Keratinocyte (primary cell): ENCODE data around the gene PCK2.

Source experiments
- EZH2 ChIP-seq: IDR thresholded peaks from one replicate; pipeline ENCODE4 v1.6.1; 2012; ENCODE audit warnings: inconsistent platforms, mild to moderate bottlenecking, low read length, moderate library complexity
- TF ChIP-seq, protein P1 (sequence below), 3 experiments: IDR thresholded peaks in 1 of 3; conservative IDR thresholded peaks in 1 of 3; optimal IDR thresholded peaks in 1 of 3; 2 replicates in 2 of 3; 3 replicates in 1 of 3; pipeline versions ENCODE3 to v1.5.1; 2011; ENCODE audit warnings: low read length in 3 of 3, mild to moderate bottlenecking in 3 of 3, moderate library complexity in 2 of 3, control low read depth in 1 of 3, inconsistent platforms in 1 of 3; ENCODE audit not compliant: insufficient read depth in 2 of 3; ENCODE audit errors: extremely low read depth in 1 of 3

GRCh38 chr14:24052656-24053547, 41.2 kb upstream of the PCK2 start:
- TF ChIP-seq, protein P1, sequence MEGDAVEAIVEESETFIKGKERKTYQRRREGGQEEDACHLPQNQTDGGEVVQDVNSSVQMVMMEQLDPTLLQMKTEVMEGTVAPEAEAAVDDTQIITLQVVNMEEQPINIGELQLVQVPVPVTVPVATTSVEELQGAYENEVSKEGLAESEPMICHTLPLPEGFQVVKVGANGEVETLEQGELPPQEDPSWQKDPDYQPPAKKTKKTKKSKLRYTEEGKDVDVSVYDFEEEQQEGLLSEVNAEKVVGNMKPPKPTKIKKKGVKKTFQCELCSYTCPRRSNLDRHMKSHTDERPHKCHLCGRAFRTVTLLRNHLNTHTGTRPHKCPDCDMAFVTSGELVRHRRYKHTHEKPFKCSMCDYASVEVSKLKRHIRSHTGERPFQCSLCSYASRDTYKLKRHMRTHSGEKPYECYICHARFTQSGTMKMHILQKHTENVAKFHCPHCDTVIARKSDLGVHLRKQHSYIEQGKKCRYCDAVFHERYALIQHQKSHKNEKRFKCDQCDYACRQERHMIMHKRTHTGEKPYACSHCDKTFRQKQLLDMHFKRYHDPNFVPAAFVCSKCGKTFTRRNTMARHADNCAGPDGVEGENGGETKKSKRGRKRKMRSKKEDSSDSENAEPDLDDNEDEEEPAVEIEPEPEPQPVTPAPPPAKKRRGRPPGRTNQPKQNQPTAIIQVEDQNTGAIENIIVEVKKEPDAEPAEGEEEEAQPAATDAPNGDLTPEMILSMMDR (optimal IDR thresholded peaks at IDR 0.05 in 1 of 3, IDR thresholded peaks at IDR 0.05 in 1 of 3, conservative IDR thresholded peaks at IDR 0.05 in 1 of 3; ENCODE audit: extremely low read depth in 1 of 3, insufficient read depth in 2 of 3, low read length in 3 of 3), result no peak
- TF ChIP-seq EZH2, result no peak
